Upper lobe of right lung (tissue), 1 donor: ENCODE measurements around the gene CIART. TPM values are rescaled to one million over a fixed set of nuclear protein-coding genes. Genes with fewer than 3 reads are reported as not detected.

Experiments used
- ATAC-seq: fragments of 200-7000 bp; cut with Tn5 transposase; one replicate; pipeline ENCODE4 v1.9.1; 2020; ENCODE audit warnings: mild to moderate bottlenecking, moderate library complexity
- DNase-seq: peaks from one replicate; pipeline ENCODE4 v3.0.0-alpha.2; 2020
- H3K27ac ChIP-seq: fragments of 200-600 bp; one replicate; pipeline ENCODE4 v1.8.0; 2022
- H3K27me3 ChIP-seq: fragments of 200-600 bp; one replicate; pipeline ENCODE4 v1.8.0; 2022; ENCODE audit warnings: mild to moderate bottlenecking
- H3K36me3 ChIP-seq: fragments of 200-600 bp; one replicate; pipeline ENCODE4 v1.8.0; 2022
- H3K4me1 ChIP-seq: fragments of 200-600 bp; one replicate; pipeline ENCODE4 v1.8.0; 2022
- H3K4me3 ChIP-seq: fragments of 200-600 bp; one replicate; pipeline ENCODE4 v1.8.0; 2022; ENCODE audit warnings: mild to moderate bottlenecking
- H3K9me3 ChIP-seq: fragments of 200-600 bp; one replicate; pipeline ENCODE4 v1.8.0; 2022
- CTCF ChIP-seq: fragments of 200-600 bp; IDR thresholded peaks from one replicate; pipeline ENCODE4 v1.8.0; 2022; ENCODE audit warnings: antibody characterized with exemption
- intact Hi-C: fragments of 100-400 bp; cut with DNase I; formaldehyde crosslinking; loops from one replicate; pipeline ENCODE4 v1.11.0; 2022
- total RNA-seq: library from RNA; stranded (reverse); fragmentation: NEBNext Ultra II Directional; extraction: Animal tissue kit (Norgen Biotek cat#: 25700); gene quantifications from one replicate; pipeline ENCODE4 v1.2.1, GENCODE V29; 2021
- donor health status: DM: no; HTN: yes; CAD: no; lungs with severe emphysema.

CIART gene
- total RNA-seq, 1 donor from 2014 or later, result 10.6 TPM

GRCh38 chr1:150322310-150322709 lies 40.0 kb downstream of the CIART start:
- peak overlapping the region; percentile 88 for H3K4me3 ChIP-seq
- H3K4me1 ChIP-seq, result peaks cover 10% of the 10 kb centered on the region
- ATAC-seq, result peak; percentile 4
- no peaks in the 10 kb centered on the region for H3K27me3 ChIP-seq
- H3K36me3 ChIP-seq, result peaks cover 29% of the 10 kb centered on the region
- no peaks in the 10 kb centered on the region for H3K9me3 ChIP-seq
- DNase-seq, result no peak
- H3K27ac ChIP-seq, result peak overlapping the region; percentile 94
- TF ChIP-seq CTCF, result no peak
- intact Hi-C loops, result no loop called here

GRCh38 chr1:150332651-150333290 lies 50.4 kb downstream of the CIART start:
- intact Hi-C loops, result no loop called here
- ATAC-seq (no peak), DNase-seq (no peak)
- no peak overlapping the region for H3K4me3 ChIP-seq
- TF ChIP-seq CTCF, result no peak
- no peaks in the 10 kb centered on the region for H3K9me3 ChIP-seq
- H3K36me3 ChIP-seq, result peaks cover 99% of the 10 kb centered on the region
- no peaks in the 10 kb centered on the region for H3K27me3 ChIP-seq
- H3K27ac ChIP-seq, result no peak overlapping the region
- H3K4me1 ChIP-seq, result no peaks in the 10 kb centered on the region

Other genes starting within 250 kb of the CIART start
- 37.4 TPM for gene VPS45, start 214.8 kb upstream of the CIART start, total RNA-seq
- 44.5 TPM for gene PLEKHO1, start 132.6 kb upstream of the CIART start, total RNA-seq
- gene ANP32E, start 46.4 kb upstream of the CIART start, total RNA-seq, result 29.6 TPM
- gene CA14, start 24.8 kb upstream of the CIART start, total RNA-seq, result 0.55 TPM
- 135 TPM for gene APH1A, start 13.5 kb upstream of the CIART start, total RNA-seq
- gene C1orf54, start 9.8 kb upstream of the CIART start, total RNA-seq, result 15.4 TPM
- gene MRPS21, start 11.3 kb downstream of the CIART start, total RNA-seq, result 46.1 TPM
- 53.4 TPM for gene PRPF3, start 39.0 kb downstream of the CIART start, total RNA-seq
- 31.4 TPM for gene RPRD2, start 81.6 kb downstream of the CIART start, total RNA-seq
- 18.5 TPM for gene TARS2, start 204.9 kb downstream of the CIART start, total RNA-seq
- gene ECM1, start 225.6 kb downstream of the CIART start, total RNA-seq, result 15.5 TPM
- 1.0 TPM for gene FALEC, start 233.2 kb downstream of the CIART start, total RNA-seq